HG02885 (cell line): ENCODE results near the gene DEFB129.
"Not testable (repeated sequence)": the region's sequence is repeated elsewhere in the genome, so short reads cannot be mapped to it uniquely, and the experiment has no call there.

Experiments
- ATAC-seq: cut with Tn5 transposase; IDR thresholded peaks from one replicate; pipeline ENCODE4 v1.9.1; 2021; ENCODE audit warnings: mild to moderate bottlenecking; ENCODE audit not compliant: unreplicated experiment, poor library complexity

The DEFB129 gene

GRCh38 chr20:226958-227357 is at the start of gene DEFB129:
Gene DEFB129 (plus strand): TSS chr20:227258. CDS start chr20:227289, 31 bp downstream.
- ATAC-seq: no peak

GRCh38 chr20:184288-184687 is 42.8 kb upstream of the DEFB129 start:
- ATAC-seq: no peak

GRCh38 chr20:187733-188132 is 39.3 kb upstream of the DEFB129 start:
- ATAC-seq: no peak

- ATAC-seq: no peak
Measured at GRCh38 chr20:189611-190010, 37.4 kb upstream of the DEFB129 start, which contains the start of gene DEFB128. Gene DEFB128 (minus strand): TSS chr20:189711. CDS start chr20:189623, 88 bp downstream.

GRCh38 chr20:198225-198624 is 28.8 kb upstream of the DEFB129 start:
- no peak for ATAC-seq

- no peak for ATAC-seq
Measured at GRCh38 chr20:199996-200395, 27.1 kb upstream of the DEFB129 start.

GRCh38 chr20:203630-204029 is 23.4 kb upstream of the DEFB129 start:
- not testable (repeated sequence) for ATAC-seq

GRCh38 chr20:208942-209566 is 18.0 kb upstream of the DEFB129 start:
- peak; percentile 66 for ATAC-seq

- no peak for ATAC-seq
Measured at GRCh38 chr20:210809-211502, 16.1 kb upstream of the DEFB129 start.

GRCh38 chr20:214383-214782 is 12.7 kb upstream of the DEFB129 start:
- no peak for ATAC-seq

GRCh38 chr20:215796-216195 is 11.3 kb upstream of the DEFB129 start:
- ATAC-seq: no peak

GRCh38 chr20:217266-217665 is 9.8 kb upstream of the DEFB129 start:
- no peak for ATAC-seq

- ATAC-seq: no peak
Measured at GRCh38 chr20:219290-220115, 7.6 kb upstream of the DEFB129 start.

GRCh38 chr20:221258-221830 is 5.7 kb upstream of the DEFB129 start:
- ATAC-seq: no peak

GRCh38 chr20:225879-226278 is 1.2 kb upstream of the DEFB129 start:
- not testable (repeated sequence) for ATAC-seq

GRCh38 chr20:227439-228105 is 514 bp downstream of the DEFB129 start:
- no peak for ATAC-seq

- no peak for ATAC-seq
Measured at GRCh38 chr20:235891-236290, 8.8 kb downstream of the DEFB129 start.

GRCh38 chr20:237489-237888 is 10.4 kb downstream of the DEFB129 start:
- ATAC-seq: peak; percentile 70

- peak; percentile 62 for ATAC-seq
Measured at GRCh38 chr20:237929-238328, 10.9 kb downstream of the DEFB129 start.

GRCh38 chr20:242905-243304 is 15.8 kb downstream of the DEFB129 start:
- no peak for ATAC-seq
